ENCODE measurements around the gene CRACDL. TPM values are rescaled to one million over a fixed set of nuclear protein-coding genes. Genes with fewer than 3 reads are reported as not detected.

Gene CRACDL
- total RNA-seq, 1 donor from 2014 or later = 1.6 TPM

DNA sequence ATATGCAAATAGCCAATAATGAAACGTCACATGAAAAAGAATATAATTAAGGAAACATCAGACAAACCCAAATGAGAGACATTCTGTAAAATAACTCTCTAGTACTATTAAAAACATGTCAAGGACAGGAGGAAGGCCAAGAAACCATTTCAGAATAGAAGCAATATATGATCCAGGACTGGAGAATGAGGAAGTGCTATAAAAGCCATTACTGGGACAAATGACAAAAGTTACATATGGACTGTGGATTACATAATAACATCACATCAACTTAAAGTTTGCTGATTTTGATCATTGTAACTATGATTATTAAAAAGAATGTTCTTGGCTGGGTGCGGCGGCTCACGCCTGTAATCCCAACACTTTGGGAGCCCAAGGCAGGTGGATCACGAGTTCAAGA lies 81.3 kb downstream of the CRACDL start:
- no peak for DNase-seq (ENCODE audit: low spot score, unreplicated experiment)
- Mint-ChIP-seq H3K27me3 (no peaks in the 10 kb centered on the region), H3K4me1 (ENCODE audit: low read depth) (peaks cover 12% of the 10 kb centered on the region), H3K9me3 (ENCODE audit: low read depth) (peaks cover 11% of the 10 kb centered on the region), H3K4me3 (ENCODE audit: low read depth) (no peak overlapping the region), H3K36me3 (ENCODE audit: insufficient read depth) (no peaks in the 10 kb centered on the region), H3K27ac (no peak overlapping the region)
- TF ChIP-seq, protein P1, sequence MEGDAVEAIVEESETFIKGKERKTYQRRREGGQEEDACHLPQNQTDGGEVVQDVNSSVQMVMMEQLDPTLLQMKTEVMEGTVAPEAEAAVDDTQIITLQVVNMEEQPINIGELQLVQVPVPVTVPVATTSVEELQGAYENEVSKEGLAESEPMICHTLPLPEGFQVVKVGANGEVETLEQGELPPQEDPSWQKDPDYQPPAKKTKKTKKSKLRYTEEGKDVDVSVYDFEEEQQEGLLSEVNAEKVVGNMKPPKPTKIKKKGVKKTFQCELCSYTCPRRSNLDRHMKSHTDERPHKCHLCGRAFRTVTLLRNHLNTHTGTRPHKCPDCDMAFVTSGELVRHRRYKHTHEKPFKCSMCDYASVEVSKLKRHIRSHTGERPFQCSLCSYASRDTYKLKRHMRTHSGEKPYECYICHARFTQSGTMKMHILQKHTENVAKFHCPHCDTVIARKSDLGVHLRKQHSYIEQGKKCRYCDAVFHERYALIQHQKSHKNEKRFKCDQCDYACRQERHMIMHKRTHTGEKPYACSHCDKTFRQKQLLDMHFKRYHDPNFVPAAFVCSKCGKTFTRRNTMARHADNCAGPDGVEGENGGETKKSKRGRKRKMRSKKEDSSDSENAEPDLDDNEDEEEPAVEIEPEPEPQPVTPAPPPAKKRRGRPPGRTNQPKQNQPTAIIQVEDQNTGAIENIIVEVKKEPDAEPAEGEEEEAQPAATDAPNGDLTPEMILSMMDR (IDR thresholded peaks at IDR 0.05; ENCODE audit: unreplicated experiment) = no peak

DNA sequence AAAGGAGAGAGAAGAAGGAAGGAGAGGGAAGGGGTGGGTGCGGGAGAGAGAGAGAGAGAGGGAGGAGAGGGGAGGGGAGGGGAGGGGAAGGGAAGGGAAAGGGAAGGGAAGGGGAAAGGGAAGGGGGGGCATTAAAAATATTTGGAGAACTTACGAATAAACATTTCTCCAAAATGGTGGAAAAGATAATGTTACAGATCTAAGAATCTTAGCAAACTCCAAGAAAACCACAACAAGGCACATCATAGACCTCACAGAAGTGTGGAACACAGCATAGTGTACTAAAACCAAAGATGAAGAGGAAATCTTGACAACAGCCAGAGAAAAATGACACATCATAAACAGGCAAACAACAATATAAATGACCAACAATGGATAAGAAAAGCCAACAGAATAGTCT lies 83.1 kb downstream of the CRACDL start:
- Mint-ChIP-seq H3K36me3 (ENCODE audit: insufficient read depth) (no peaks in the 10 kb centered on the region), H3K27me3 (no peaks in the 10 kb centered on the region), H3K4me1 (ENCODE audit: low read depth) (peaks cover 12% of the 10 kb centered on the region), H3K9me3 (ENCODE audit: low read depth) (peaks cover 4% of the 10 kb centered on the region), H3K27ac (no peak overlapping the region), H3K4me3 (ENCODE audit: low read depth) (no peak overlapping the region)
- no peak for DNase-seq (ENCODE audit: low spot score, unreplicated experiment)
- TF ChIP-seq, protein P1 (IDR thresholded peaks at IDR 0.05; ENCODE audit: unreplicated experiment) = no peak

DNA sequence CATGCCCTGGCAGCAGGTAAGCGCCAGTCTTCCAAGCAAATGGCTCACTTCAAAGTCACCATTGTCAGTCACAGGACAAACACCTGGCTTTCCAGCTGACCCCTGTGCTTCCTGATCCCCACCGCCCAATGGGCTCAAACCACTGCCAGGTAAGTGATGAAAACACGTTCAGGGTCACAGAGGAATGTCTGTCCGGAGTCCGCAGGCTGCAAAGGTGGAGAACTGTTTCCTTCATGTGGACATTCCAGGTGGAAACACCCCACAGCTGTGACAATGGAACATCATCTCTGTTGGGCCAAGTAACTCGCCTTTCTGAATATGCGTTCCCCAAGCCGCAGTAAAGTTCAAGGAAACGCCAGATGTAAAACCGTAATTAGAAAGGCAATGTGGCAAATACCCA lies 86.0 kb downstream of the CRACDL start:
- Mint-ChIP-seq H3K9me3 (ENCODE audit: low read depth) (no peaks in the 10 kb centered on the region), H3K36me3 (ENCODE audit: insufficient read depth) (no peaks in the 10 kb centered on the region), H3K4me3 (ENCODE audit: low read depth) (no peak overlapping the region), H3K27ac (no peak overlapping the region), H3K4me1 (ENCODE audit: low read depth) (peaks cover 12% of the 10 kb centered on the region), H3K27me3 (no peaks in the 10 kb centered on the region)
- DNase-seq (ENCODE audit: low spot score, unreplicated experiment) = no peak
- TF ChIP-seq, protein P1 (IDR thresholded peaks at IDR 0.05; ENCODE audit: unreplicated experiment) = no peak

DNA sequence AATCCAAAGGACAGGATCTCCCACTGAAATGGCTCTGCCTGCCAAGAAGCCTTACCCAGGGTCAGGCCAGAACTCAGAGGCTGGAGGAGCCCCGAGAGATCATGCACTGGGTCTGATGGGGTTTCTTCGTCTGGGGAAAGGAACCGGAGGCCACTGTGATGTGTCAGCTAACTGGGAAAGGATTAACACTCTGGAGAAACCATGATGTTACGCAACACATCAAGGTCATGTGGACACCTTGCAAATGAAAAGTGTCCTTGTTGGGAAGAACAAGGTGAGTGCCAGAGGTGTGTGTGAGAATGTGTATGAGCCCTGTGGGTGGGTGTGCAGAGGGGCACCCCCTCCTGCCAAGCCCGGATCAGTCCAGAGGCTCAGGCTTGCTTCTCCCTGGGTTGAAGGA lies 86.9 kb downstream of the CRACDL start:
- Mint-ChIP-seq H3K4me3 (ENCODE audit: low read depth) (no peak overlapping the region), H3K27me3 (no peaks in the 10 kb centered on the region), H3K9me3 (ENCODE audit: low read depth) (no peaks in the 10 kb centered on the region), H3K27ac (no peak overlapping the region), H3K36me3 (ENCODE audit: insufficient read depth) (no peaks in the 10 kb centered on the region), H3K4me1 (ENCODE audit: low read depth) (peaks cover 12% of the 10 kb centered on the region)
- TF ChIP-seq, protein P1 (IDR thresholded peaks at IDR 0.05; ENCODE audit: unreplicated experiment) = no peak
- DNase-seq (ENCODE audit: low spot score, unreplicated experiment) = no peak

DNA sequence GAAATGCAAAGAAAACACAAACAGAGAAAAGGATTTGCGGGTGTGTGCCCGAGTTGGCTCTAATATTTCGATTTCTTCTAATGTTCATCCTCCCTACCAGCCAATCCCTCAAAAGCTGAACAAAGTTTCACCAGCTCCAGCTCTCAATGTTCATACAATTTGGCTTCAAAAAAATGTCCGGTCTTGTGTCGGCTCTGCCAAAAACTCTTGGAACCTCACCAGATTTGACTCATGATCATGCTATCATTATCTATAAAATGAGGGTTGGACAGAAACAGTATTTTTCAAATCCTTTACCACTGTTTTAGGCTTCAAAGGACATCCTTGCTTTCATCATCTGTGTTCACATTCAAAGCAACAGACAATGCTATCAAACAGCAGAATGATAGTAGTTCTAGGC lies 88.2 kb downstream of the CRACDL start:
- H3K36me3 Mint-ChIP-seq (ENCODE audit: insufficient read depth) = no peaks in the 10 kb centered on the region
- no peak overlapping the region for H3K27ac Mint-ChIP-seq
- H3K4me1 Mint-ChIP-seq (ENCODE audit: low read depth) = peaks cover 14% of the 10 kb centered on the region
- H3K9me3 Mint-ChIP-seq (ENCODE audit: low read depth) = no peaks in the 10 kb centered on the region
- no peak for DNase-seq (ENCODE audit: low spot score, unreplicated experiment)
- no peak overlapping the region for H3K4me3 Mint-ChIP-seq (ENCODE audit: low read depth)
- TF ChIP-seq, protein P1 (IDR thresholded peaks at IDR 0.05; ENCODE audit: unreplicated experiment) = no peak
- H3K27me3 Mint-ChIP-seq = no peaks in the 10 kb centered on the region
